ENCODE results near the gene NUP214.

The NUP214 gene

GRCh38 chr9:131091352-131091992 is 33.9 kb upstream of the NUP214 start:
- TF ChIP-seq, protein P1, sequence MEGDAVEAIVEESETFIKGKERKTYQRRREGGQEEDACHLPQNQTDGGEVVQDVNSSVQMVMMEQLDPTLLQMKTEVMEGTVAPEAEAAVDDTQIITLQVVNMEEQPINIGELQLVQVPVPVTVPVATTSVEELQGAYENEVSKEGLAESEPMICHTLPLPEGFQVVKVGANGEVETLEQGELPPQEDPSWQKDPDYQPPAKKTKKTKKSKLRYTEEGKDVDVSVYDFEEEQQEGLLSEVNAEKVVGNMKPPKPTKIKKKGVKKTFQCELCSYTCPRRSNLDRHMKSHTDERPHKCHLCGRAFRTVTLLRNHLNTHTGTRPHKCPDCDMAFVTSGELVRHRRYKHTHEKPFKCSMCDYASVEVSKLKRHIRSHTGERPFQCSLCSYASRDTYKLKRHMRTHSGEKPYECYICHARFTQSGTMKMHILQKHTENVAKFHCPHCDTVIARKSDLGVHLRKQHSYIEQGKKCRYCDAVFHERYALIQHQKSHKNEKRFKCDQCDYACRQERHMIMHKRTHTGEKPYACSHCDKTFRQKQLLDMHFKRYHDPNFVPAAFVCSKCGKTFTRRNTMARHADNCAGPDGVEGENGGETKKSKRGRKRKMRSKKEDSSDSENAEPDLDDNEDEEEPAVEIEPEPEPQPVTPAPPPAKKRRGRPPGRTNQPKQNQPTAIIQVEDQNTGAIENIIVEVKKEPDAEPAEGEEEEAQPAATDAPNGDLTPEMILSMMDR (IDR thresholded peaks at IDR 0.05; ENCODE audit: low read depth, low read length, missing control alignments) = no peak
- no peak overlapping the region for H3K4me3 ChIP-seq (replicated peaks; ENCODE audit: low read depth, low read length)
- DNase-seq (ENCODE audit: extremely low read depth, low read depth) = no peak

DNA sequence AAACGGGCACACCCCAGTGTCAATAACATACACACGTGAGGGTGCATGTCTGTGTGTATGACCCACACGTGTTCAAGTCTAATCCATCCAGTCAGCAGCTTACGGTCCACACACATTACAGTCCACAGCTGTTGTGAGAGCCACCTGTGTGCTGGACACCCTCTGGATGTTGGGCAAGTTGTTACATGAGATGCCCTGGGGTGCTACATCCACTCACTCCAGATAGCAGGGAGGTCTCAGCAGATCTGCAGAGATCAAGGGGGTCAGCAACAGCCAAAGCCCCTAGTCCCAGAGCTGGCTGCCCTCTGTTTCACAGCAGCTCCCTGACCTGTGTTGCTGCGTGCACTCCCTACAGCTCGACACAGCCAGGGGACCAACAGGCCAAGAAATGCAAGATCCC is 33.4 kb upstream of the NUP214 start:
- H3K4me3 ChIP-seq (replicated peaks; ENCODE audit: low read depth, low read length) = no peak overlapping the region
- no peak for DNase-seq (ENCODE audit: extremely low read depth, low read depth)

GRCh38 chr9:131092548-131093440 is 32.6 kb upstream of the NUP214 start:
- H3K4me3 ChIP-seq (replicated peaks; ENCODE audit: low read depth, low read length) = no peak overlapping the region
- TF ChIP-seq, protein P1 (IDR thresholded peaks at IDR 0.05; ENCODE audit: low read depth, low read length, missing control alignments) = no peak
- no peak for DNase-seq (ENCODE audit: extremely low read depth, low read depth)

More for the DNA sequence above, 33.4 kb upstream of the NUP214 start:
- TF ChIP-seq, protein P1 (IDR thresholded peaks at IDR 0.05; ENCODE audit: low read depth, low read length, missing control alignments) = no peak

DNA sequence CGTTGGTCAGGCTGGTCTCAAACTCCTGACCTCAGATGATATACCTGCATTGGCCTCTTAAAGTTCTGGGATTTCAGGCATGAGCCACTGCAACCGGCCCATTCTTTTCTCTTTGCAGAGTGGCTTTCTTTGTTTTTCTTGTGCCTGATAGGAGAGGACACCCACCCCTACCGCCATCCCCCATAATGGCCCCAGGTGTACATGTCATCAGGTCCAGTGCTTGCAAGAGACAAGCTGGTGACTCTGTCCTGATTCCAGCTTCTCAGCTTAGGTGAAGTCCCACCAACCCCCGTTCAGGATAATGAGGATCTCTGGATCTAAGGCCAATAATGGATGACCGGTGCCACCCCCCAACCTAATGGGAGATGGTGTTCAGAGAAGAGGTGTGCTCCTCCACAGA is 31.4 kb upstream of the NUP214 start:
- TF ChIP-seq, protein P1 (IDR thresholded peaks at IDR 0.05; ENCODE audit: low read depth, low read length, missing control alignments) = no peak
- no peak for DNase-seq (ENCODE audit: extremely low read depth, low read depth)
- no peak overlapping the region for H3K4me3 ChIP-seq (replicated peaks; ENCODE audit: low read depth, low read length)

GRCh38 chr9:131094622-131095021 is 30.8 kb upstream of the NUP214 start:
- H3K4me3 ChIP-seq (replicated peaks; ENCODE audit: low read depth, low read length) = no peak overlapping the region
- TF ChIP-seq, protein P1 (IDR thresholded peaks at IDR 0.05; ENCODE audit: low read depth, low read length, missing control alignments) = no peak
- DNase-seq (ENCODE audit: extremely low read depth, low read depth) = peak; percentile 77

- H3K4me3 ChIP-seq (replicated peaks; ENCODE audit: low read depth, low read length) = peak overlapping the region; percentile 41
- DNase-seq (ENCODE audit: extremely low read depth, low read depth) = no peak
- TF ChIP-seq, protein P1 (IDR thresholded peaks at IDR 0.05; ENCODE audit: low read depth, low read length, missing control alignments) = no peak
These were observed 29.6 kb upstream of the NUP214 start for GRCh38 chr9:131095666-131096268.

Data from HFF-Myc (cell line).